H9 (cell line): Measurements from ENCODE around the gene TNFSF4. TPM values are rescaled to one million over a fixed set of nuclear protein-coding genes. Genes with fewer than 3 reads are reported as not detected.

Source experiments
- DNase-seq: peaks from one replicate; pipeline ENCODE4 v3.0.0-alpha.2; 2017
- H2AFZ ChIP-seq: one replicate; pipeline ENCODE4 v1.6.1; 2013; ENCODE audit warnings: mild to moderate bottlenecking, low read length, control low read depth, moderate library complexity
- H2AK5ac ChIP-seq: 2 replicates; pipeline ENCODE4 v1.6.1; 2013; ENCODE audit warnings: low read length, control low read depth, mixed read lengths; ENCODE audit not compliant: insufficient read length
- H2BK120ac ChIP-seq: one replicate; pipeline ENCODE4 v1.6.1; 2013; ENCODE audit warnings: low read depth, mild to moderate bottlenecking, low read length, control low read depth, inconsistent platforms; ENCODE audit not compliant: poor library complexity, severe bottlenecking
- H2BK12ac ChIP-seq: 2 replicates; pipeline ENCODE4 v1.6.1; 2013; ENCODE audit warnings: low read length, control low read depth, mixed read lengths, low read depth; ENCODE audit not compliant: insufficient read length
- H2BK15ac ChIP-seq: 2 replicates; pipeline ENCODE4 v1.6.1; 2013; ENCODE audit warnings: low read depth, low read length, control low read depth
- H2BK20ac ChIP-seq: one replicate; pipeline ENCODE4 v1.6.1; 2013; ENCODE audit warnings: low read depth, mild to moderate bottlenecking, low read length, control low read depth, inconsistent platforms; ENCODE audit not compliant: poor library complexity, severe bottlenecking
- H2BK5ac ChIP-seq: 2 replicates; pipeline ENCODE4 v1.6.1; 2013; ENCODE audit warnings: low read length, control low read depth, mixed read lengths; ENCODE audit not compliant: insufficient read length
- H3K14ac ChIP-seq: 2 replicates; pipeline ENCODE4 v1.6.1; 2013; ENCODE audit warnings: low read length, control low read depth; ENCODE audit not compliant: insufficient read depth
- H3K18ac ChIP-seq: 2 replicates; pipeline ENCODE4 v1.6.1; 2013; ENCODE audit warnings: low read depth, mild to moderate bottlenecking, mixed read lengths, low read length, control low read depth; ENCODE audit not compliant: insufficient read length
- H3K23ac ChIP-seq: 2 replicates; pipeline ENCODE4 v1.6.1; 2013; ENCODE audit warnings: low read length, control low read depth, mixed read lengths, low read depth; ENCODE audit not compliant: insufficient read length
- H3K23me2 ChIP-seq: 2 replicates; pipeline ENCODE4 v1.6.1; 2013; ENCODE audit warnings: low read depth, mild to moderate bottlenecking, mixed read lengths, low read length, control low read depth; ENCODE audit not compliant: insufficient read length, poor library complexity, severe bottlenecking
- H3K27ac ChIP-seq: 2 replicates; pipeline ENCODE4 v1.5.1; 2013; ENCODE audit warnings: low read length, control low read depth, mixed read lengths, low read depth; ENCODE audit not compliant: insufficient read length
- H3K27me3 ChIP-seq: 2 replicates; pipeline ENCODE4 v1.6.1; 2013; ENCODE audit warnings: low read length, control low read depth, inconsistent platforms; ENCODE audit not compliant: insufficient read depth
- H3K4ac ChIP-seq: 2 replicates; pipeline ENCODE4 v1.6.1; 2013; ENCODE audit warnings: low read depth, mild to moderate bottlenecking, control low read depth, inconsistent platforms, low read length, moderate library complexity
- H3K4me1 ChIP-seq: 2 replicates; pipeline ENCODE4 v1.6.1; 2013; ENCODE audit warnings: low read length, control low read depth, inconsistent platforms; ENCODE audit not compliant: insufficient read depth
- H3K4me2 ChIP-seq: 2 replicates; pipeline ENCODE4 v1.6.1; 2013; ENCODE audit warnings: low read length, control low read depth, mixed read lengths; ENCODE audit not compliant: insufficient read length, insufficient read depth
- H3K56ac ChIP-seq: 2 replicates; pipeline ENCODE4 v1.6.1; 2013; ENCODE audit warnings: low read depth, mild to moderate bottlenecking, mixed read lengths, low read length, control low read depth; ENCODE audit not compliant: insufficient read length
- H3K79me1 ChIP-seq: 2 replicates; pipeline ENCODE4 v1.6.1; 2013; ENCODE audit warnings: low read depth, mild to moderate bottlenecking, moderate library complexity, low read length, control low read depth, inconsistent platforms; ENCODE audit not compliant: insufficient read depth, poor library complexity, severe bottlenecking
- H3K79me2 ChIP-seq: 2 replicates; pipeline ENCODE4 v1.6.1; 2013; ENCODE audit warnings: low read length, control low read depth, inconsistent platforms; ENCODE audit not compliant: insufficient read depth
- H3K9ac ChIP-seq: 2 replicates; pipeline ENCODE4 v1.6.1; 2013; ENCODE audit warnings: low read length, control low read depth, mixed read lengths; ENCODE audit not compliant: insufficient read length; ENCODE audit errors: extremely low read depth
- H3K9me3 ChIP-seq: one replicate; pipeline ENCODE4 v1.6.1; 2013; ENCODE audit warnings: low read depth, low read length, inconsistent platforms; ENCODE audit not compliant: control insufficient read depth
- H3T11ph ChIP-seq: one replicate; pipeline ENCODE4 v1.6.1; 2013; ENCODE audit warnings: mild to moderate bottlenecking, low read length, control low read depth, inconsistent platforms
- H4K20me1 ChIP-seq: one replicate; pipeline ENCODE4 v1.6.1; 2013; ENCODE audit not compliant: control insufficient read depth, insufficient read length, insufficient read depth
- H4K5ac ChIP-seq: 2 replicates; pipeline ENCODE4 v1.6.1; 2013; ENCODE audit warnings: low read depth, mild to moderate bottlenecking, mixed read lengths, low read length, control low read depth; ENCODE audit not compliant: insufficient read length
- H4K8ac ChIP-seq: replicated peaks from 2 replicates; pipeline ENCODE4 v1.6.1; 2013; ENCODE audit warnings: low read length, control low read depth, mixed read lengths, low read depth; ENCODE audit not compliant: insufficient read length
- H4K91ac ChIP-seq: 2 replicates; pipeline ENCODE4 v1.6.1; 2013; ENCODE audit warnings: low read depth, mild to moderate bottlenecking, moderate library complexity, mixed read lengths, low read length, control low read depth; ENCODE audit not compliant: insufficient read length
- H3K27ac Mint-ChIP-seq, 3 experiments: 2 replicates in 2 of 3; 3 replicates in 1 of 3; pipeline ENCODE4 v1.8.0; 2020 to 2021; ENCODE audit warnings: mixed read lengths in 3 of 3, mild to moderate bottlenecking in 1 of 3, moderate library complexity in 1 of 3
- H3K27me3 Mint-ChIP-seq: 2 replicates; pipeline ENCODE4 v1.8.0; 2021; ENCODE audit warnings: low read depth, mild to moderate bottlenecking, moderate library complexity, mixed read lengths
- H3K36me3 Mint-ChIP-seq, 3 experiments: 2 replicates in 2 of 3; 3 replicates in 1 of 3; pipeline ENCODE4 v1.8.0; 2020 to 2021; ENCODE audit warnings: low read depth in 3 of 3, mixed read lengths in 3 of 3; ENCODE audit not compliant: insufficient read depth in 1 of 3
- H3K4me1 Mint-ChIP-seq, 2 experiments: 2 replicates each; pipeline ENCODE4 v1.8.0; 2020; ENCODE audit warnings: mixed read lengths in 2 of 2
- H3K4me3 Mint-ChIP-seq, 2 experiments: 2 replicates in 1 of 2; 3 replicates in 1 of 2; pipeline ENCODE4 v1.8.0; 2020 to 2021; ENCODE audit warnings: mild to moderate bottlenecking in 2 of 2, mixed read lengths in 2 of 2, moderate library complexity in 1 of 2
- H3K9me3 Mint-ChIP-seq, 2 experiments: 2 replicates in 1 of 2; 3 replicates in 1 of 2; pipeline ENCODE4 v1.8.0; 2020; ENCODE audit warnings: mild to moderate bottlenecking in 2 of 2, mixed read lengths in 2 of 2, moderate library complexity in 1 of 2
- WGBS: extraction: QIAGEN DNeasy Blood & Tissue Kit; methylation state at CpG from one replicate; pipeline ENCODE4 v1.1.7; 2013; ENCODE audit warnings: missing lambda C conversion rate, low lambda C conversion rate, mixed read lengths; ENCODE audit not compliant: insufficient read length; ENCODE audit errors: extremely low coverage; 5-methylcytosine and 5-hydroxymethylcytosine counted together
- total RNA-seq: library from RNA; stranded (reverse); gene quantifications from 2 replicates; pipeline ENCODE4 v1.2.1, GENCODE V29; 2021
- TF ChIP-seq, protein P1 (sequence below): fragments of 200-600 bp; sonication (generic); conservative IDR thresholded peaks from 3 replicates; pipeline ENCODE4 v1.8.0; 2021; ENCODE audit warnings: antibody characterized with exemption, mild to moderate bottlenecking

The TNFSF4 gene
- total RNA-seq, 1 experiment from 2014 or later: 0.28 TPM

DNA sequence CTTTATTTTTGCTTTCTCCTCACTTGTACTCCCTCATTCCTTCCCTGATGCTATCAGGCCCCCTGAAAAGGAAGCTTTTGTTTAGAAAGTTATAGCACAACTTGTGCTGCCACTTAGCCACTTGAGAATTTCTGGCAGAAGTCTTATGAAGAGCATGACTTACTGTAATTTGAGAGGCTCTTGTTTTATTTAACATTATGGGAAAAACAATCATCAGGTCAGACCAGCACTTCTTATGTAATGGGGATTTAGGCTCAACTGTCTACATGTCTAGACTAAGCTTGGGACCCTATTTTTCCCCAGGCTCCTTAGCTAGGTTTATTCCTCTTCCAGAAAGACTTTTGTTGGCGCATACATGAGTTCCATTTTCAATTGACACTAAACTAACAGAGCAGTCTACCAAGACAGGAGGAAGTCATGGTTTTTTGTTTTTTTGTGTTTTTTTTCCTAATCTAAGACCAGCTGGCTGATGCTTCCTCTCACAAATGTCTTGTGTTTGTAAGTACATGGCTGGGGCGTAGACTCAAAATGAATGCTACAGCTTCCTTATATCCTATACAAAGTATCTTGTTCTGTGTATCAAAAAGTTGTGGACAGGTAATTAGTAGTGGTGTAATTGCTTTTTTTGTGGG is 31.5 kb downstream of the TNFSF4 start:
- Histone ChIP-seq H3K9ac (no peak overlapping the region), H2AK5ac (no peak overlapping the region), H2BK15ac (no peak overlapping the region), H4K91ac (no peak overlapping the region), H3K27ac (no peak overlapping the region), H4K8ac (no peak overlapping the region), H3K18ac (no peak overlapping the region), H3K23ac (no peak overlapping the region), H4K5ac (no peak overlapping the region), H3K14ac (no peak overlapping the region), H2BK5ac (no peak overlapping the region), H3K56ac (no peak overlapping the region), H3K4ac (no peak overlapping the region), H3K27me3 (no peaks in the 10 kb centered on the region), H2AFZ (no peak overlapping the region), H2BK120ac (no peak overlapping the region), H3K9me3 (peaks cover 12% of the 10 kb centered on the region), H2BK20ac (no peak overlapping the region), H4K20me1 (no peaks in the 10 kb centered on the region), H2BK12ac (no peak overlapping the region), H3K4me1 (no peaks in the 10 kb centered on the region), H3K23me2 (no peaks in the 10 kb centered on the region), H3K4me2 (no peak overlapping the region), H3T11ph (no peak overlapping the region), H3K79me1 (no peaks in the 10 kb centered on the region), H3K79me2 (no peaks in the 10 kb centered on the region)
- peaks cover 1% of the 10 kb centered on the region for H3K27me3 Mint-ChIP-seq
- TF ChIP-seq, protein P1, sequence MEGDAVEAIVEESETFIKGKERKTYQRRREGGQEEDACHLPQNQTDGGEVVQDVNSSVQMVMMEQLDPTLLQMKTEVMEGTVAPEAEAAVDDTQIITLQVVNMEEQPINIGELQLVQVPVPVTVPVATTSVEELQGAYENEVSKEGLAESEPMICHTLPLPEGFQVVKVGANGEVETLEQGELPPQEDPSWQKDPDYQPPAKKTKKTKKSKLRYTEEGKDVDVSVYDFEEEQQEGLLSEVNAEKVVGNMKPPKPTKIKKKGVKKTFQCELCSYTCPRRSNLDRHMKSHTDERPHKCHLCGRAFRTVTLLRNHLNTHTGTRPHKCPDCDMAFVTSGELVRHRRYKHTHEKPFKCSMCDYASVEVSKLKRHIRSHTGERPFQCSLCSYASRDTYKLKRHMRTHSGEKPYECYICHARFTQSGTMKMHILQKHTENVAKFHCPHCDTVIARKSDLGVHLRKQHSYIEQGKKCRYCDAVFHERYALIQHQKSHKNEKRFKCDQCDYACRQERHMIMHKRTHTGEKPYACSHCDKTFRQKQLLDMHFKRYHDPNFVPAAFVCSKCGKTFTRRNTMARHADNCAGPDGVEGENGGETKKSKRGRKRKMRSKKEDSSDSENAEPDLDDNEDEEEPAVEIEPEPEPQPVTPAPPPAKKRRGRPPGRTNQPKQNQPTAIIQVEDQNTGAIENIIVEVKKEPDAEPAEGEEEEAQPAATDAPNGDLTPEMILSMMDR: no peak
- no peak for DNase-seq
- H3K9me3 Mint-ChIP-seq: peaks cover 28 to 39% of the 10 kb centered on the region in 2 experiments
- no CpG with 5 or more reads among the region's 2 CpGs for WGBS
- H3K36me3 Mint-ChIP-seq: peaks cover 10 to 19% (median 11%) of the 10 kb centered on the region in 3 experiments
- no peaks in the 10 kb centered on the region for H3K4me1 Mint-ChIP-seq
- H3K4me3 Mint-ChIP-seq: no peak overlapping the region
- H3K27ac Mint-ChIP-seq: no peak overlapping the region
